ENCODE results near the gene CBX8. TPM values are rescaled to one million over a fixed set of nuclear protein-coding genes. Genes with fewer than 3 reads are reported as not detected.

CBX8 gene
- total and polyA plus RNA-seq, 2 donors (not counting 3 experiments of a cell fraction or from before 2014, with no cell fraction given), result 0.69 to 3.1 TPM

- ChIA-PET POLR2A (interaction anchor here (1.6 kb wide), 1 partner anchor 24 kb away, joined by 6 read pairs; the partner anchor contains the start of gene CBX4), CTCF (interaction anchor here (0.6 to 6.1 kb wide), 6 partner anchors 19 to 73 kb away, joined by 3 to 59 read pairs (median 4); partner anchors contain the start of gene CBX4)
- peaks cover 8% of the 10 kb centered on the region for H3K4me1 ChIP-seq (ENCODE audit: control insufficient read depth, extremely low read depth, insufficient read depth, low read length)
- no peaks in the 10 kb centered on the region for H3K9me3 ChIP-seq (replicated peaks; ENCODE audit: control insufficient read depth, insufficient read depth, low read length)
- H3K9me1 ChIP-seq (replicated peaks; ENCODE audit: control insufficient read depth, extremely low read depth, insufficient read depth, low read length), result no peaks in the 10 kb centered on the region
- H3K4me2 ChIP-seq (ENCODE audit: insufficient read depth, low read length), result peak overlapping the region; percentile 21
- peak overlapping the region; percentile 27 for H2AFZ ChIP-seq (ENCODE audit: low read depth, low read length)
- peaks cover 56 to 82% of the 10 kb centered on the region in 2 experiments for H3K27me3 ChIP-seq (ENCODE audit: control insufficient read depth in 2 of 2, insufficient read depth in 2 of 2, low read length in 2 of 2)
- no peak overlapping the region for H3K27ac ChIP-seq (ENCODE audit: insufficient read depth, low read depth, low read length)
- no peaks in the 10 kb centered on the region for H3K36me3 ChIP-seq (ENCODE audit: control insufficient read depth in 2 of 2, extremely low read depth in 1 of 2, insufficient read depth in 2 of 2, low read length in 2 of 2)
- no peak overlapping the region for H3K9ac ChIP-seq (replicated peaks; ENCODE audit: extremely low read depth, insufficient read depth, low read length)
- intact Hi-C loops (cut with micrococcal nuclease) (no loop called here), dilution Hi-C loops (cut with MboI; ENCODE audit: extremely low pct_ligation_motif_present, low sequenced_read_pairs) (no loop called here)
- TF ChIP-seq GATA2 (IDR thresholded peaks at IDR 0.05; ENCODE audit: insufficient read depth, insufficient read length, low read depth, low read length) (no peak), POLR2A (IDR thresholded peaks at IDR 0.05; ENCODE audit: low read depth, low read length) (no peak), EZH2 (IDR thresholded peaks at IDR 0.05; ENCODE audit: borderline replicate concordance, low read depth, low read length, severe bottlenecking) (peak; percentile 98)
- TF ChIP-seq, protein P1, sequence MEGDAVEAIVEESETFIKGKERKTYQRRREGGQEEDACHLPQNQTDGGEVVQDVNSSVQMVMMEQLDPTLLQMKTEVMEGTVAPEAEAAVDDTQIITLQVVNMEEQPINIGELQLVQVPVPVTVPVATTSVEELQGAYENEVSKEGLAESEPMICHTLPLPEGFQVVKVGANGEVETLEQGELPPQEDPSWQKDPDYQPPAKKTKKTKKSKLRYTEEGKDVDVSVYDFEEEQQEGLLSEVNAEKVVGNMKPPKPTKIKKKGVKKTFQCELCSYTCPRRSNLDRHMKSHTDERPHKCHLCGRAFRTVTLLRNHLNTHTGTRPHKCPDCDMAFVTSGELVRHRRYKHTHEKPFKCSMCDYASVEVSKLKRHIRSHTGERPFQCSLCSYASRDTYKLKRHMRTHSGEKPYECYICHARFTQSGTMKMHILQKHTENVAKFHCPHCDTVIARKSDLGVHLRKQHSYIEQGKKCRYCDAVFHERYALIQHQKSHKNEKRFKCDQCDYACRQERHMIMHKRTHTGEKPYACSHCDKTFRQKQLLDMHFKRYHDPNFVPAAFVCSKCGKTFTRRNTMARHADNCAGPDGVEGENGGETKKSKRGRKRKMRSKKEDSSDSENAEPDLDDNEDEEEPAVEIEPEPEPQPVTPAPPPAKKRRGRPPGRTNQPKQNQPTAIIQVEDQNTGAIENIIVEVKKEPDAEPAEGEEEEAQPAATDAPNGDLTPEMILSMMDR (IDR thresholded peaks at IDR 0.05; ENCODE audit: extremely low read depth in 1 of 2, insufficient read depth in 1 of 2, low read depth in 1 of 2, low read length in 2 of 2), result no peak
- H3K79me2 ChIP-seq (ENCODE audit: control insufficient read depth, insufficient read depth, low read length), result no peaks in the 10 kb centered on the region
- H3K4me3 ChIP-seq (replicated peaks in 1 of 3; ENCODE audit: insufficient read depth in 1 of 3, low read depth in 1 of 3, low read length in 3 of 3), result peak overlapping the region in 1 of 3 experiments; percentile 0
- FAIRE-seq (no peak), DNase-seq (ENCODE audit: low read depth, low spot score) (no peak)
- no TSS peak for BruUV-seq (replicated peaks)
- H4K20me1 ChIP-seq (replicated peaks; ENCODE audit: control insufficient read depth, extremely low read depth, insufficient read depth, low read length), result no peaks in the 10 kb centered on the region
Observed at GRCh38 chr17:79814974-79815835, 18.3 kb upstream of the CBX8 start.
